Measurements from ENCODE around the gene ACAD10. TPM values are rescaled to one million over a fixed set of nuclear protein-coding genes. Genes with fewer than 3 reads are reported as not detected.

ACAD10 gene
- polyA plus RNA-seq, 1 experiment, result 17.0 TPM

- no peaks in the 10 kb centered on the region for H3K27me3 ChIP-seq (ENCODE audit: control insufficient read depth, insufficient read depth, low read length)
- POLR2A ChIA-PET, result no interaction called here
- no peak for DNase-seq (ENCODE audit: low read depth, low spot score)
- no peak overlapping the region for H3K4me3 ChIP-seq (ENCODE audit: low read depth, low read length)
- no peak overlapping the region for H3K27ac ChIP-seq (ENCODE audit: low read depth, low read length)
- no peaks in the 10 kb centered on the region for H3K9me3 ChIP-seq (ENCODE audit: control insufficient read depth, insufficient read depth, low read length)
- no peak for TF ChIP-seq CTCF (IDR thresholded peaks at IDR 0.05; ENCODE audit: low read depth, low read length)
- CTCF ChIA-PET, result interaction anchor here (0.7 to 1.2 kb wide), 3 partner anchors 52 to 86 kb away, joined by 3 to 7 read pairs (median 6); no protein-coding TSS in a partner anchor
Observed at GRCh38 chr12:111806304-111806703, 120.5 kb downstream of the ACAD10 start.

Small RNA genes within 50 kb of the gene (small RNA-seq; reads per million reads assigned to genes)
- gene MIR6761 (ENCODE audit: insufficient read length, low read depth), result not detected

Other genes starting within 250 kb of the ACAD10 start
- gene ATXN2, start 86.7 kb upstream of the ACAD10 start, polyA plus RNA-seq (2011; rRNA removed), result 19.1 and 28.4 TPM in 2 replicates
- 18.8 and 24.4 TPM in 2 replicates for gene BRAP, start 97 bp upstream of the ACAD10 start, polyA plus RNA-seq (2011; rRNA removed)
- 84.1 and 90.8 TPM in 2 replicates for gene ALDH2, start 80.9 kb downstream of the ACAD10 start, polyA plus RNA-seq (2011; rRNA removed)
- 32.1 and 33.5 TPM in 2 replicates for gene MAPKAPK5, start 156.2 kb downstream of the ACAD10 start, polyA plus RNA-seq (2011; rRNA removed)

All from AG04450 (cell line).